Mesenchymal stem cell (in vitro differentiated cells and primary cell): Measurements from ENCODE around the gene DGCR6. TPM values are rescaled to one million over a fixed set of nuclear protein-coding genes. Genes with fewer than 3 reads are reported as not detected.
"Not testable (repeated sequence)": the region's sequence is repeated elsewhere in the genome, so short reads cannot be mapped to it uniquely, and the experiment has no call there.

Experiments
- DNase-seq: peaks from one replicate; pipeline ENCODE4 v3.0.0-alpha.2; 2013
- H2AFZ ChIP-seq: one replicate; pipeline ENCODE4 v1.6.1; 2013; ENCODE audit warnings: low read depth, mild to moderate bottlenecking, control low read depth, inconsistent platforms, low read length, moderate library complexity
- H2AK5ac ChIP-seq: 2 replicates; pipeline ENCODE4 v1.6.1; 2013; ENCODE audit warnings: low read length, moderate library complexity, mild to moderate bottlenecking, inconsistent platforms; ENCODE audit not compliant: severe bottlenecking
- H2BK120ac ChIP-seq: one replicate; pipeline ENCODE4 v1.6.1; 2013; ENCODE audit warnings: low read depth, mild to moderate bottlenecking, inconsistent platforms, low read length, moderate library complexity
- H2BK12ac ChIP-seq, 2 experiments: one replicate each; pipeline ENCODE4 v1.6.1; 2013; ENCODE audit warnings: inconsistent platforms in 2 of 2, low read length in 2 of 2, mild to moderate bottlenecking in 2 of 2, moderate library complexity in 2 of 2, control low read depth in 1 of 2
- H2BK15ac ChIP-seq: one replicate; pipeline ENCODE4 v1.6.1; 2013; ENCODE audit warnings: mild to moderate bottlenecking, low read depth, inconsistent platforms; ENCODE audit not compliant: poor library complexity, severe bottlenecking
- H2BK5ac ChIP-seq: 2 replicates; pipeline ENCODE4 v1.6.1; 2013; ENCODE audit warnings: low read depth, mild to moderate bottlenecking, low read length, control low read depth, inconsistent platforms; ENCODE audit not compliant: poor library complexity, severe bottlenecking
- H3K14ac ChIP-seq, 2 experiments: one replicate each; pipeline ENCODE4 v1.6.1; 2013; ENCODE audit warnings: inconsistent platforms in 2 of 2, low read length in 2 of 2, control low read depth in 1 of 2, mild to moderate bottlenecking in 1 of 2, moderate library complexity in 1 of 2
- H3K18ac ChIP-seq, 2 experiments: one replicate each; pipeline ENCODE4 v1.6.1; 2013; ENCODE audit warnings: inconsistent platforms in 2 of 2, low read length in 2 of 2, control low read depth in 1 of 2, low read depth in 1 of 2, mild to moderate bottlenecking in 1 of 2
- H3K23ac ChIP-seq, 2 experiments: one replicate each; pipeline ENCODE4 v1.6.1; 2013; ENCODE audit warnings: inconsistent platforms in 2 of 2, low read length in 2 of 2, mild to moderate bottlenecking in 2 of 2, moderate library complexity in 2 of 2, control low read depth in 1 of 2
- H3K27ac ChIP-seq: 2 replicates; pipeline ENCODE4 v1.5.1; 2013; ENCODE audit warnings: mild to moderate bottlenecking, moderate library complexity, low read length, control low read depth, inconsistent platforms; ENCODE audit not compliant: poor library complexity, severe bottlenecking
- H3K27me3 ChIP-seq, 2 experiments: 2 replicates each; pipeline versions ENCODE4 v1.6.1 to v1.7.0; 2013; ENCODE audit warnings: low read length in 2 of 2, mild to moderate bottlenecking in 2 of 2, moderate library complexity in 2 of 2, control low read depth in 1 of 2, inconsistent platforms in 1 of 2; ENCODE audit not compliant: control insufficient read depth in 1 of 2, insufficient read depth in 1 of 2
- H3K36me3 ChIP-seq, 2 experiments: 2 replicates each; pipeline versions ENCODE4 v1.6.1 to v1.7.0; 2013; ENCODE audit warnings: low read length in 2 of 2, control low read depth in 1 of 2, inconsistent platforms in 1 of 2, low read depth in 1 of 2, mild to moderate bottlenecking in 1 of 2; ENCODE audit not compliant: insufficient read depth in 2 of 2, control insufficient read depth in 1 of 2
- H3K4ac ChIP-seq, 2 experiments: one replicate each; pipeline ENCODE4 v1.6.1; 2013; ENCODE audit warnings: inconsistent platforms in 2 of 2, low read length in 2 of 2, mild to moderate bottlenecking in 2 of 2, moderate library complexity in 2 of 2, control low read depth in 1 of 2, low read depth in 1 of 2
- H3K4me1 ChIP-seq: 2 replicates; pipeline ENCODE4 v1.6.1; 2013; ENCODE audit warnings: low read depth, low read length, control low read depth; ENCODE audit not compliant: control insufficient read depth, insufficient read depth
- H3K4me2 ChIP-seq: 2 replicates; pipeline ENCODE4 v1.6.1; 2013; ENCODE audit warnings: low read length, mild to moderate bottlenecking, inconsistent platforms; ENCODE audit not compliant: poor library complexity, severe bottlenecking
- H3K4me3 ChIP-seq, 2 experiments: 2 replicates each; pipeline versions ENCODE4 v1.5.1 to v1.7.0; 2013; ENCODE audit warnings: low read length in 2 of 2, mild to moderate bottlenecking in 2 of 2, control low read depth in 1 of 2, low read depth in 1 of 2; ENCODE audit not compliant: insufficient read depth in 1 of 2
- H3K79me1 ChIP-seq: replicated peaks from 2 replicates; pipeline ENCODE4 v1.6.1; 2013; ENCODE audit warnings: mild to moderate bottlenecking, control low read depth, low read length, inconsistent platforms; ENCODE audit not compliant: poor library complexity, severe bottlenecking
- H3K9ac ChIP-seq: 2 replicates; pipeline ENCODE4 v1.7.0; 2013; ENCODE audit warnings: mild to moderate bottlenecking, low read length, moderate library complexity
- H3K9me3 ChIP-seq: 2 replicates; pipeline ENCODE4 v1.7.0; 2013; ENCODE audit warnings: mild to moderate bottlenecking, low read length; ENCODE audit not compliant: control insufficient read depth
- H4K8ac ChIP-seq: one replicate; pipeline ENCODE4 v1.6.1; 2013; ENCODE audit warnings: inconsistent platforms, mild to moderate bottlenecking, low read length, moderate library complexity
- H4K91ac ChIP-seq: one replicate; pipeline ENCODE4 v1.6.1; 2013; ENCODE audit warnings: mild to moderate bottlenecking, low read length, inconsistent platforms
- WGBS: methylation state at CpG from one replicate; pipeline ENCODE4 v1.1.7; 2013; ENCODE audit warnings: mixed read lengths; 5-methylcytosine and 5-hydroxymethylcytosine counted together
- polyA plus RNA-seq, 2 experiments: library from polyadenylated mRNA; stranded (reverse); fragments of 200-250 nt; gene quantifications; one replicate each; pipeline ENCODE4 v1.2.3, GENCODE V29; 2013

Gene DGCR6
- polyA plus RNA-seq (2013, experiment 1 of 2), result 0.68 TPM
- polyA plus RNA-seq (2013, experiment 2 of 2), result 0.88 TPM

DNA sequence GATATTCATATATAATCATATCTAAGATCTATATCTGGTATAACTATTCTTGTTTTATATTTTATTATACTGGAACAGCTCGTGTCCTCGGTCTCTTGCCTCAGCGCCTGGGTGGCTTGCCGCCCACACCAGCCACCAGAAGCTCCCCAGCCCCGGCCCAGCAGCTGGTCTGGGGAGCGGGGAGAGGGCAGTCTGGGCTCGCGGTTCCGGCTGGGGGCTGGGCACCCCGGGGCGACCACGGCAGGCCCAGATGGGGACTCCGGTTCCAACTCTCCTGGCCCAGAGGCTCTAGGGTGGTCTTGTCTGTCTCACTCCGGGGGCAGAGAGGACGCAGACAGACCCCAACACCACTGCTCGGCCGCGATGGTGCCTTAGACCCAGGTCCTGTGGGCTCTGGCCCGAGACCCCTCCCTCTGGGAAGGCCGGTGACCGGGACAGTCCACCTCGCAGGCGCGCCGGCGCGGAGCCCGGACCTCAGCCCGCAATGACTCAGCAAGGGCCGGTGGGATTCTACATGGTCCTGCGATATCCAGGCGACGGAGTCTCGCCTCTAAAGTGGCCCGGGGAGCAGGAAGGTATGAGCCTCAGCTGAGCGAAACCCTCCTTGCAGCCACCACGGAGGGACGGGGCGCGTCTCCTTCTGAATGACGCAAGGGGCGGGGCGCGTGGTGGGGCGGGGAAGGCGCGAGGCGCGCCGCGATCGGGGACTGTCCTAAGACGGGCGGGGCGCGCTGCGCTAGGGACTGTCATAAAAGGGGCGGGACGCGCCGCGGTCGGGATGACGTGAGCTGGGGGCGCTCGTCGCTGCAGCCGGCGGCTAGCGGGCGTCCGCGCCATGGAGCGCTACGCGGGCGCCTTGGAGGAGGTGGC is at the start of gene DGCR6:
Gene DGCR6 (plus strand): TSS at position 781 of the 870 bp plus-strand sequence. CDS start 55 bp downstream, at position 836.
- no peak within 1 kb of the TSS for H2BK12ac ChIP-seq
- no peak within 1 kb of the TSS for H3K9ac ChIP-seq
- no peak within 1 kb of the TSS for H3K4me2 ChIP-seq
- H3K79me1 ChIP-seq, result no peaks in the 10 kb centered on the region
- no peak within 1 kb of the TSS for H3K4me3 ChIP-seq
- no peak for DNase-seq
- no CpG with 5 or more reads among the region's 77 CpGs for WGBS
- no peak within 1 kb of the TSS for H3K4ac ChIP-seq
- H3K23ac ChIP-seq, result no peak within 1 kb of the TSS
- no peak within 1 kb of the TSS for H2BK15ac ChIP-seq
- H4K91ac ChIP-seq, result no peak within 1 kb of the TSS
- no peaks in the 10 kb centered on the region for H3K9me3 ChIP-seq
- H3K14ac ChIP-seq, result no peak within 1 kb of the TSS
- no peak within 1 kb of the TSS for H2AFZ ChIP-seq
- H3K4me1 ChIP-seq, result no peaks in the 10 kb centered on the region
- H2BK120ac ChIP-seq, result no peak within 1 kb of the TSS
- H4K8ac ChIP-seq, result no peak within 1 kb of the TSS
- H3K18ac ChIP-seq, result no peak within 1 kb of the TSS
- no peak within 1 kb of the TSS for H3K27ac ChIP-seq
- no peaks in the 10 kb centered on the region for H3K36me3 ChIP-seq
- no peaks in the 10 kb centered on the region for H3K27me3 ChIP-seq
- no peak within 1 kb of the TSS for H2AK5ac ChIP-seq
- H2BK5ac ChIP-seq, result no peak within 1 kb of the TSS

DNA sequence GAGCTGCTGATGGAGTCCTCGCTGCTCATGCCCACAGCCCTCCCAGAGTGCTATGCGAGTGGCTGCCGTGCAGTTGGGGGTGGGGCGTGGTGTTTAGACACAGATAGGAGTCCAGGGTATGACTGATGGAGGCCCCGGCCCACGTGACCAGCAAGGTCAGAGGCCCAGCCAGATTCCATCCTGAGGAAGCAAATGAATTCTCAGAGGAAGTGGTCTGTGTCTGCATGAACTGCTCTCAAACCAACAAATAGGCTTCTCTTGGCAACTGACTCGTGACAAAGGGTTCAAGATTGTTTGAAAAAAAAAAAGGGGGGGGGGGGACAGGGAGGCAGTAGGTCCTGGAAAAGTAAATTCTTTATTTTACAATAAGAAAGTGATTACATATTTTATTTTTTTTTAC is 46.8 kb upstream of the DGCR6 start:
- not testable (repeated sequence) for H3K4me2 ChIP-seq, H3K9ac ChIP-seq, H3K36me3 ChIP-seq, H3K27me3 ChIP-seq, H2BK12ac ChIP-seq, H3K23ac ChIP-seq, H2BK15ac ChIP-seq, H2BK120ac ChIP-seq, H2AK5ac ChIP-seq, H3K4ac ChIP-seq, DNase-seq, H3K18ac ChIP-seq, H2BK5ac ChIP-seq, H3K4me1 ChIP-seq, H4K8ac ChIP-seq, H2AFZ ChIP-seq, H3K79me1 ChIP-seq, H3K9me3 ChIP-seq, H4K91ac ChIP-seq, H3K4me3 ChIP-seq, H3K14ac ChIP-seq, H3K27ac ChIP-seq
- WGBS, result no CpG with 5 or more reads among the region's 7 CpGs

DNA sequence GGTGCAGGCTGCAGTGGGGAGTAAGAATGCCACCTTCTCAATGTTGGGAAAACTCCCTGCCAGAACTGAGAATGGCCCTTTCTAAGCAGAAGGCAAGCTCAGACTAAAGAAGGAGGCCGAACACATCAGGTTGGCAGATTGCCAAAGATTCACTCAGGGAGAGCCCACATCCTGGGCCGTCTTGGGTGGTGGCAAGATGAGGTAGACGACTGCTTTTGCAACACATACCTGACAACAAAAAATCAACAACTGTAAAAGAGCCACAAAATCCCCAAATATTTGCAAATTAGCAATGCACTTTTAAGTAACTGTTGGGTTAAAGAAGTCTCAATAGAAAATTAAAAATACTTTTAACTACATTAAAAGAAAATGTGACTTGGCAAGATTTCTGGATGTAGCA is 24.9 kb upstream of the DGCR6 start:
- not testable (repeated sequence) for H2BK12ac ChIP-seq, H2AFZ ChIP-seq, H3K23ac ChIP-seq, H3K27me3 ChIP-seq, H2BK5ac ChIP-seq, H2BK120ac ChIP-seq, H3K27ac ChIP-seq, H3K79me1 ChIP-seq, H4K91ac ChIP-seq, H3K4me3 ChIP-seq, H3K9ac ChIP-seq, H3K4ac ChIP-seq, H4K8ac ChIP-seq, H3K18ac ChIP-seq, DNase-seq, H3K14ac ChIP-seq, H2AK5ac ChIP-seq, H3K4me1 ChIP-seq, H2BK15ac ChIP-seq, H3K4me2 ChIP-seq, H3K9me3 ChIP-seq, H3K36me3 ChIP-seq
- no CpG with 5 or more reads among the region's 3 CpGs for WGBS

DNA sequence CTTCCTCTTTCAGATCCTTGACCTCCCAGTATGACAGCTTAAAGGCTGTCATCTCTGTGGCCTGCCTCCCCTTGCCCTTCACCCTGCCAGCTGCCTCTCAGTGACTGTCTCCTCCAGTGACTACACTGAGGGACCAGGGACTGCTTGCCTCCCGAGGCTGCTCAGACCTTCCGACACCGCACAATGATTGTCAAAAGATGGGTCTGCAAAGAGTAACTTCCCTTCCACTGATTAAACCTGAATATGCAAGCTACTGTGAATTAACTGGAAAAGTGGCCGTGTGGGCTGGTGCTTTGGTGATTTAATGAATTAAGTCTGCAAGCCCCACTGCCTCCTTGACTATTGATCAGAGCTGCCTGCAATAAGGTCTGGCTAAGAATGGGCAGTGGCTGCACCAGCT is 21.7 kb upstream of the DGCR6 start:
- H3K9me3 ChIP-seq, H2AK5ac ChIP-seq, H3K4me3 ChIP-seq, H2AFZ ChIP-seq, H4K91ac ChIP-seq, H3K9ac ChIP-seq, H2BK5ac ChIP-seq, H3K14ac ChIP-seq, H3K4me2 ChIP-seq, H3K4me1 ChIP-seq, H2BK15ac ChIP-seq, H3K4ac ChIP-seq, H3K36me3 ChIP-seq, H3K27ac ChIP-seq, H2BK120ac ChIP-seq, H3K79me1 ChIP-seq, H3K27me3 ChIP-seq, DNase-seq, H4K8ac ChIP-seq, H2BK12ac ChIP-seq, H3K23ac ChIP-seq, H3K18ac ChIP-seq: not testable (repeated sequence)
- WGBS, result no CpG with 5 or more reads among the region's 4 CpGs
